ENCODE measurements around the gene VCY. TPM values are rescaled to one million over a fixed set of nuclear protein-coding genes. Genes with fewer than 3 reads are reported as not detected.
"Not testable (repeated sequence)": the region's sequence is repeated elsewhere in the genome, so short reads cannot be mapped to it uniquely, and the experiment has no call there.

Gene VCY
- not detected in 2 replicates for total RNA-seq (2014; rRNA removed; shearing (Covaris generic))

GRCh38 chrY:13986373-13986772 lies at the start of gene VCY:
VCY (minus strand) TSS chrY:13986473; CDS start chrY:13986440, 33 bp downstream.
- DNase-seq (ENCODE audit: low read depth) = not testable (repeated sequence)

GRCh38 chrY:14030395-14030794 lies 44.1 kb upstream of the VCY start:
- DNase-seq (ENCODE audit: low read depth) = not testable (repeated sequence)

- DNase-seq (ENCODE audit: low read depth) = not testable (repeated sequence)
Measured at GRCh38 chrY:14011916-14012315, 25.6 kb upstream of the VCY start.

- not testable (repeated sequence) for DNase-seq (ENCODE audit: low read depth)
Measured at GRCh38 chrY:13942406-13942805, 43.9 kb downstream of the VCY start.

Other genes starting within 250 kb of the VCY start
- not detected in 2 replicates for gene VCY1B, start 69.8 kb upstream of the VCY start, total RNA-seq (2014; rRNA removed; shearing (Covaris generic))

Data from Daoy (cell line).